GM21515 (cell line): ENCODE results near the gene AICDA.
"Not testable (repeated sequence)": the region's sequence is repeated elsewhere in the genome, so short reads cannot be mapped to it uniquely, and the experiment has no call there.

ENCODE experiments used
- ATAC-seq: cut with Tn5 transposase; IDR thresholded peaks from one replicate; pipeline ENCODE4 v1.9.1; 2021; ENCODE audit not compliant: unreplicated experiment

AICDA gene

DNA sequence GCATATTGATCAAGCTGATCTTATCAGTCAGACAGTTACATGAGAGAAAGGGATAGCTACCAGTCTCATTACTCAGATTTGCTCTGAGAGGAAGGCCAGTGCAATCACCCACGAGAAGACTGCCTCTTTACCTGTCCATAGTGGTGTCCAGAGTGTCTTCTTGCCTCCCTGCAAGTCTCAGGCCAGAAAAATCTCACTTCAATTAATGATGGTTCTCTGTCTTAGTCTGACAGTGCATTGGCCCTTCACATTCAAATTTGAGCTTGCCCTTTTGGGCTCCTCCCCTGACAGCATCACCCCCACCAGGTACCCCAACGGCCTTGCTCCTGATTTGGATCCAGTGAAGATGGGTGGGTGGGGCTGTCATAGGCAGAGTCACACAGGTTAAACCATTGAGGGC is at the start of gene AICDA:
Gene AICDA (minus strand): TSS at position 231 of the 400 bp plus-strand sequence. CDS start 92 bp downstream, at position 139.
- no peak for ATAC-seq

DNA sequence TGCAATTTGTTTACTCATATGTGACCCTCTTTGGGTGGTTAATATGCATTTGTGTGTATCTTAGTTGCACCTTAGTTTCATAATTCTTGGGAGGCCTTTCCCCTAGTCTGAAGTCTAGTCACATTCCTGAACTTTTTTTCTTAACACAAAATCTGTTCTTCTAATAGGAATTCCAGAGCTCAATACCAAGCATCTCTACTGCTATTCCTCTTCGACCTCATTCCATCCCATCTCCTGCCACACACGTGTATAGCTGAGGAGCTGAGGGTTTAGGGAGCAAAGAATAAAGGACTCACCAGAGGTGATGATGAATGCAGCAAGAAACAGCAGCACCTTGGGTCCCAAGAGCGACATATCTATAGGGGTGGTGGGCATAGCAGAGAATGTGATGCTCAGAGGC is 49.1 kb upstream of the AICDA start:
- no peak for ATAC-seq

- ATAC-seq = no peak
These were observed 48.4 kb upstream of the AICDA start for GRCh38 chr12:8661016-8661415.

GRCh38 chr12:8658346-8658745 is 45.7 kb upstream of the AICDA start:
- no peak for ATAC-seq

DNA sequence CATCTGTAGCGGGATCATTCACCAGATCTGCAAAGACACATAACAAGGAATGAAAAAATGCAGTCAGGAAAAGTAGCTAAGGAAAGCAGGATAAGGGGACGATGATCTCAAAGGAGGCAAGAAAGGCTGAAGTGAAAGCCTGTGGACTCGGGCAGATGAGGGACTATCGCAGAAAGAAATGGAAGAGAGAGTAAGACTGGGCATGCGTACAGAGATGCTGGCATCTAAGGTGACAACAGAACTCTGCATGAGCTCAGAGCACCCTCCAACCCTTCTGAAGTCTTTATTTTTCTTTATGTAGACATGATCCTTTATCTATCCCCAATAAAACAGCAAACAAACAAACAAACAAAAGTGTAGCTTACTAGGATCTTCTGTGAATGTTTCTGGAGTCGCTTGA is 42.8 kb upstream of the AICDA start:
- no peak for ATAC-seq

GRCh38 chr12:8648576-8649205 is 36.0 kb upstream of the AICDA start:
- peak; percentile 76 for ATAC-seq

- ATAC-seq = no peak
These were observed 35.3 kb upstream of the AICDA start for GRCh38 chr12:8647968-8648367.

GRCh38 chr12:8644345-8645248 is 31.9 kb upstream of the AICDA start:
- peak; percentile 61 for ATAC-seq

GRCh38 chr12:8642775-8643174 is 30.1 kb upstream of the AICDA start:
- no peak for ATAC-seq

GRCh38 chr12:8639936-8640335 is 27.3 kb upstream of the AICDA start:
- no peak for ATAC-seq

- ATAC-seq = no peak
These were observed 26.3 kb upstream of the AICDA start for GRCh38 chr12:8638951-8639350.

- no peak for ATAC-seq
These were observed 25.0 kb upstream of the AICDA start for GRCh38 chr12:8637666-8638065.

DNA sequence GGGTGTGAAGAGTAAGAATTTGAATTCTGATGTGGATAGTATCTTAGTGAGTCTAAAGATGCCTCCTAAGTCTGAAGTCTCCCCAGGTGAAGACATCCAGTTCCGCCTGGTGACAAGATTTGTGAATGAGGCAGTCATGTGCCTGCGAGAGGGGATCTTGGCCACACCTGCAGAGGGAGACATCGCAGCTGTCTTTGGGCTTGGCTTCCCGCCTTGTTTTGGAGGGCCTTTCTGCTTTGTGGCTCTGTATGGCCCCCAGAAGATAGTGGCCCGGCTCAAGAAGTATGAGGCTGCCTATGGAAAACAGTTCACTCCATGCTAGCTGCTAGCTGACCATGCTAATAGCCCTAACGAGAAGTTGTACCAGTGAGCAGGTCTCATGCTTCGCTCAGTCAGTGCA is 24.6 kb upstream of the AICDA start:
- ATAC-seq = no peak

- ATAC-seq = no peak
These were observed 23.9 kb upstream of the AICDA start for GRCh38 chr12:8636581-8636980.

DNA sequence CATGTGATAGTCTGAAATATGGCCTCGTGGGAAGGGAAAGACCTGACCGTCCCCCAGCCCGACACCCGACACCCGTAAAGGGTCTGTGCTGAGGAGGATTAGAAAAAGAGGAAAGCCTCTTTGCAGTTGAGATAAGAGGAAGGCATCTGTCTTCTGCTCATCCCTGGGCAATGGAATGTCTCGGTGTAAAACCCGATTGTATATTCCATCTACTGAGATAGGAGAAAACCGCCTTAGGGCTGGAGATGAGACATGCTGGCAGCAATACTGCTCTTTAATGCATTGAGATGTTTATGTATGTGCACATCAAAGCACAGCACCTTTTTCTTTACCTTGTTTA is 23.3 kb upstream of the AICDA start:
- not testable (repeated sequence) for ATAC-seq

- not testable (repeated sequence) for ATAC-seq
These were observed 22.8 kb upstream of the AICDA start for GRCh38 chr12:8635342-8636006.

DNA sequence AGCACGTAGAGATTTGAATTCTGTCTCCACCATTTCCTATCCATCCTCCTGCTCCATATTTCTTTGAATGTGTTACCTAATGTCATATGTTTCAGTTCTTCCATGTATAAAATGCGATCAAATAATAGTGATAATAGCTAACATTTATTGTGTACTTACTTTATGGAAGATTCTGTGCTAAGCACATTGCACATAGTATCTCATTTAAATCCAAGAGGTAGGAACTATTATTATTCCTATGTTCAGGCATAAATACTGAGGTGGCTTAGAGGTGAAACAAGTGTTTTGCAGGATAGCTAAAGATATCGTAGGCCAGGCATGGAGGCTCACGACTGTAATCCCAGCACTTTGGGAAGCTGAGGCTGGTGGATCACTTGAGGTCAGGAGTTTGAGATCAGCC is 17.5 kb upstream of the AICDA start:
- no peak for ATAC-seq

GRCh38 chr12:8629486-8630033 is 16.9 kb upstream of the AICDA start:
- ATAC-seq = peak; percentile 89

DNA sequence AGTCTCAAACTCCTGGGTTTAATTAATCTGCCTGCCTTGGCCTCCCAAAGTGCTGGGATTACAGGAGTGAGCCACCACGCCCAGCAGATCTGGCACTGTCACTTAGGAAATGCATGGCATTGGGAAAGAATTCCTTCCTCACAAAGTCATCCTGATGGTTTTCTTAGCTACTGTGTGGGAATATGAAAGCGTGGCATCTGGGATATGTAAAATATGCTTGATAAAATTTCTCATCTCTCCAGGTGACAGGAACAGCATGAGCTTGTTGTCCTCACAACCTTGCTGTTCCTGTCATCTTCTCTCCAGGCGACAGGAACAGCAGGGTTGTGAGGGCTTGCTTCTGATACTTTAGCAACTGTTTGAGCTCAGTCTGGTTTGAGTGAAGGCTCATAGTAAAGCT is 16.1 kb upstream of the AICDA start:
- ATAC-seq = no peak

GRCh38 chr12:8624750-8625149 is 12.1 kb upstream of the AICDA start:
- not testable (repeated sequence) for ATAC-seq

DNA sequence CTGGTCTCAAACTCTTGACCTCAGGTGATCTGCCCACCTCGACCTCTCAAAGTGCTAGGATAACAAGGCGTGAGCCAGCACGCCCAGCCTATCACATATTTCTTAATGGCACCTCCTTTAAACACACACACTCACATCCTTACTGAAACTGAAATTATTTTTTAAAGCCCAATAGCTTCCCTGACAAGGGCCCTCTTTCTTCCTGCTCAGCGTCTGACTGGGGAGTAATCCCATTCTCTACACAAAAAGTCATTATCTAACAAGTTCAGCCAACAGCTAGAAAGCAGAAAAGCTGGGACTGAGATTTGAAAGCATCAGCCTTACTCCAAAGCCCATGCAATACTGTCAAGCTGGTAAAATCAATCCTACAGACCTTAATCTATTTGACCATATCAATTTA is 10.0 kb upstream of the AICDA start:
- ATAC-seq = no peak

DNA sequence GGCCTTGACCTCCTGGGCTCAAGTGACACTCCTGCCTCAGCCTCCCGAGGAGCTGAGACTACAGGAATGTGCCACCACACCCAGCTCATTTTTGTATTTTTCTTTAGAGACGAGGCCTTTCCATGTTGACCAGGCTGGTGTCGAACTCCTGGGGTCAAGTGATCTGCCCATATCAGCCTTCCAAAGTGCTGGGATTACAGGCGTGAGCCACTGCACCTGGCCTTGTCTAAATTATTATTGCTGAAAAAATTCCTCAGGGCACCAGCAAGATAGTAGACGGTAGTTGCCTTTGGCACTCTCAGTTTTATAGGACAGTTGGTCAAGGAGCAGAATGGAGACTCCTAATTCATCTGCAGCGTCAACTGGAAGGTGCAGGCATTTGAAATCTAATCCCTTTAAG is 2.5 kb upstream of the AICDA start:
- ATAC-seq = no peak
